WTC11 (cell line): ENCODE data around the gene NETO2.

Experiments used
- CTCF ChIP-seq: fragments of 200-600 bp; IDR thresholded peaks from 2 replicates; pipeline ENCODE4 v1.8.0; 2022; ENCODE audit warnings: antibody characterized with exemption
- GABPB1 ChIP-seq: sonication (generic); formaldehyde crosslinking; IDR thresholded peaks from 2 replicates; pipeline ENCODE4 v1.8.1; 2023; ENCODE audit warnings: mild to moderate bottlenecking, missing genetic modification reagents
- MAX ChIP-seq: sonication (generic); formaldehyde crosslinking; IDR thresholded peaks from 2 replicates; pipeline ENCODE4 v1.8.0; 2022; ENCODE audit warnings: mild to moderate bottlenecking, missing genetic modification reagents
- NFE2L1 ChIP-seq: sonication (generic); formaldehyde crosslinking; IDR thresholded peaks from 2 replicates; pipeline ENCODE4 v1.8.1; 2023; ENCODE audit warnings: missing genetic modification reagents
- NR2C2 ChIP-seq: sonication (generic); formaldehyde crosslinking; IDR thresholded peaks from 2 replicates; pipeline ENCODE4 v1.8.0; 2022; ENCODE audit warnings: mild to moderate bottlenecking, missing genetic modification reagents
- USF1 ChIP-seq: sonication (generic); formaldehyde crosslinking; IDR thresholded peaks from 2 replicates; pipeline ENCODE4 v1.8.0; 2022; ENCODE audit warnings: mild to moderate bottlenecking, missing genetic modification reagents

- TF ChIP-seq CTCF (no peak), USF1 (CRISPR knock-in tag) (no peak), MAX (CRISPR knock-in tag) (no peak), GABPB1 (CRISPR knock-in tag) (no peak), NR2C2 (CRISPR knock-in tag) (no peak), NFE2L1 (CRISPR knock-in tag) (no peak)
Observed at GRCh38 chr16:47072158-47072557, 71.6 kb downstream of the NETO2 start.
